Testis (tissue), 2 donors: ENCODE measurements around the gene STOX2.

Experiments
- POLR2A ChIP-seq: fragments of 450-650 bp; IDR thresholded peaks from one replicate; pipeline ENCODE4 v1.6.1; 2017; ENCODE audit warnings: antibody characterized with exemption, mild to moderate bottlenecking, moderate library complexity
- TF ChIP-seq, protein P1 (sequence below), 3 experiments: fragments of 450-650 bp in 2 of 3; fragments of 200-600 bp in 1 of 3; sonication (generic) in 1 of 3; IDR thresholded peaks; one replicate each; pipeline ENCODE4 v1.5.1; 2016 to 2019; ENCODE audit warnings: antibody characterized with exemption in 3 of 3, mild to moderate bottlenecking in 2 of 3, moderate library complexity in 1 of 3

DNA sequence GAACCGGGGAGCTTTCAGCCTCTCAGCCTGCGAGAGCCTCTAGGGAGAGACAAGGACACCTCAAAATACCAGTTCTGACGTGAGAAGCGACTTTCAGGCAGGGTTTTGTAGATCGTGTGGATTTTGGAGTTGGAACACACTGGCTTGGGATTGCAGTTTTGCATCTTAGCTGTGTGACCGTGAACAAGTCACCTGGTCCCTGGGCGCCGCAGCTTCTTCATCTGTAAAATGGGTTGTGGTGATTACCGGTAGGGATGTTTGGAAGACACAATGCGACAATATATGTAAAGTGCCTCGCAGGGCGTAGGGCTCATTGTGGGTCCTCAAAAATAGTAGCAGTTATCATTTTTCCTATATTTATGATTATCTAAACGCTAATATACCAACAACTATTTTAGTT, 43.7 kb upstream of the STOX2 start:
- TF ChIP-seq, protein P1, sequence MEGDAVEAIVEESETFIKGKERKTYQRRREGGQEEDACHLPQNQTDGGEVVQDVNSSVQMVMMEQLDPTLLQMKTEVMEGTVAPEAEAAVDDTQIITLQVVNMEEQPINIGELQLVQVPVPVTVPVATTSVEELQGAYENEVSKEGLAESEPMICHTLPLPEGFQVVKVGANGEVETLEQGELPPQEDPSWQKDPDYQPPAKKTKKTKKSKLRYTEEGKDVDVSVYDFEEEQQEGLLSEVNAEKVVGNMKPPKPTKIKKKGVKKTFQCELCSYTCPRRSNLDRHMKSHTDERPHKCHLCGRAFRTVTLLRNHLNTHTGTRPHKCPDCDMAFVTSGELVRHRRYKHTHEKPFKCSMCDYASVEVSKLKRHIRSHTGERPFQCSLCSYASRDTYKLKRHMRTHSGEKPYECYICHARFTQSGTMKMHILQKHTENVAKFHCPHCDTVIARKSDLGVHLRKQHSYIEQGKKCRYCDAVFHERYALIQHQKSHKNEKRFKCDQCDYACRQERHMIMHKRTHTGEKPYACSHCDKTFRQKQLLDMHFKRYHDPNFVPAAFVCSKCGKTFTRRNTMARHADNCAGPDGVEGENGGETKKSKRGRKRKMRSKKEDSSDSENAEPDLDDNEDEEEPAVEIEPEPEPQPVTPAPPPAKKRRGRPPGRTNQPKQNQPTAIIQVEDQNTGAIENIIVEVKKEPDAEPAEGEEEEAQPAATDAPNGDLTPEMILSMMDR (IDR thresholded peaks at IDR 0.05) = no peak
- TF ChIP-seq POLR2A = no peak
